Superior temporal gyrus (tissue), 1 donor: ENCODE results near the gene HMGCLL1.

Experiments used
- DNase-seq: peaks from one replicate; pipeline ENCODE4 v3.0.0-alpha.2; 2016; ENCODE audit errors: extremely low spot score

HMGCLL1 gene

DNA sequence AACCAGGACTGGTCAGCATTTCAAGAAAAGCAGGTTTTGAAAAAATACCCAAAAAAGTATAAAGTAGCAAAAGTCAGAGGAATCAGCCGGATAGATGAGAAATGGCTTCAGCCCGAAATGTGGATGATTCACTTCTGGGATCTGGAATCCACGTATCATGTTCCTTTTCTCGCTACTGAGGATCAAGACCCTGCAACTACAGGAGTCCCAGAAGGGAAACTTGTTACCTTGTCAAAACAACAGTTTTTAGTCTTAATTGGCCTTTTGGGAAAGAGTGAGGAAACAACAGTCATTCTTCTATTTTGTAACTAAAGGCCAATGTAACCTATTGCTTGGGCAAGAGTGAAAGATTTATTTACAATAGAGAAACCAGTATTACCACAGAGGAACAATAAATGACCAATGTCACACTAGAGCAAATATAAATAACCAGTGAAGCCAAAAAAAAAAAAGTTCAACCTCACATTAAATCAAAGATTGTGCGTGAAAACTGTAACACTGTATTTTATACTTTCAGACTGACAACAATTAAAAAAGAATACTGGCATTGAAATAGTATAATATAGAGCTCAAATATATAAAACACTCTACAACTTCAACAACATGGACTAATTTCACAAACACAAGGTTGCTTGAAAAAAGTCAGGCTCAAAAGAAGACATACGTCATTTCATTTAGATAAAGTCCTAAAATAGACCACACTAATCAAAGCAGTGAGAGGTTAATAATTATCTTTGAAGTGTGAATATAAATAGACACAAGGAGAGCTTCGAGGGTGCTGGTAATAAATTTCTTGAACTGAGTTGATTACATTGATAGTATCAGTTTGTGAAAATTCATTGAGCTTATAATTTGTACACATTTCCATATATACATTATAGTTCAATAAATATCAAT lies 135.5 kb downstream of the HMGCLL1 start:
- no peak for DNase-seq

DNA sequence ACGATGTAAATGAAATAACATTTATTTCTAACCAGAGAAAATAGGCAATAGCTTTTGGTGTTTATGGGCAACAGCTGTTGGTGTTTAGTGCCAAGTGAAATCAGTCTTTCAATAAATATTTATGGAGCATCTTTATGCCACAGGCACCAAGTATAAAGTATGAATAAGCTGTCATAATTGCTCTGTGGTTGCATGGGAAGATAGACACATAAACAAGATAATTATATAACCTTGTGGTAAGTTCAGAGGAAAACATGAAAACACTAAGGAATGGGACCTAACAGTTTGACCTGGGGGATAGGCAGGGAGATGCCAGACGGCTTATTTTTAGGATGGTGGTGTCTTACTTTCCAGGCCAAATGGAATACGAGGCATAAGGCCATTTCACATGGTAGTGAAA lies 140.8 kb downstream of the HMGCLL1 start:
- DNase-seq = no peak

DNA sequence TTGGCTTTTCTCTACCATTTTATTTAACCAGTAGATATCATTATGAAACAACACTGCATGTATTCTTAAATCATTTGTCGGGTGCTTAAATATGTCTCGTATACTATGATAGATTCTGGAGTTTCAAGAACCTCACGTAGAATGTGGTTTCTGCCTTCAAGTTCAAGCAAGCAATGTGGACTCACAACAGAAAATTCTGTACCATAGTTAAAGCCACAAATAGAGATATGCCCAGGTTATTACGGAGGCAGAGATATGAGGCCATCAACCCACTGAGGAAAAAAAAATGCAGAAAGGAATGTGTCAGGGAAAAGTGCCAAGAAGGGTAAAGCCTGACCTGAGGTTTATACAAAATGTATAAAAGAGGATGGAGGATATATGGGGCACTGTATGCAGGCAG lies 141.9 kb downstream of the HMGCLL1 start:
- no peak for DNase-seq

DNA sequence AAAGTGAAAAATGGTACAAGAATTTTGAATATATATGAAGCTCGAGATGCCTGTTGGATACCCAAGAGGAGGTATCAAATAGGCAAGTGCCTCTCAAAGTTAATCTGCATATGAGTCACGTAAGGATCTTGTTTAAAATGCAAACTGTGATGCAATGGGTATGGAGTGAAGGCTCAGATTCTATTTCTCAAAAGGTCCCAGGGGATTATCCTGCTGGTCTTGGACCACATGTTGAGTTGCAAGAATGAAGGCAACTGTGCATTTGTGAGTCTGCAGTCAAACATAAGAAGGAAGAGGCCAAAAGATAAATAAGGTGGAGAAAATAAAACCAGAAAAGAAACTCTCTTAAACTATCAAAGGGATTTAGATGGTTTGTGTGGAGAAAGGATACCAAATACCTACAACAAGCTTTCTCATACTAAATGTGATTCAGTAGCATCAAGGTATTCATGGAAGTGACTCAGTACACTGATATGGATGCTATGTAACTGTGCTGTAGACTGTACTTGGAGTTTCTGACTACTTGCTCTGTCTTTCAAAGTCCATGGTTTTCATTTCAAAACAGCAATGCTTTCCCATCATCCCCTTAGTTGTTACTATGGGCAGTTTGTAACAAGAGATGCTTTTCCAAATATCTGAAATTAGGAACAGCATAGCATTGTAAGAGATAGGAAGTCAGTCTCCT lies 145.4 kb downstream of the HMGCLL1 start:
- DNase-seq = no peak

DNA sequence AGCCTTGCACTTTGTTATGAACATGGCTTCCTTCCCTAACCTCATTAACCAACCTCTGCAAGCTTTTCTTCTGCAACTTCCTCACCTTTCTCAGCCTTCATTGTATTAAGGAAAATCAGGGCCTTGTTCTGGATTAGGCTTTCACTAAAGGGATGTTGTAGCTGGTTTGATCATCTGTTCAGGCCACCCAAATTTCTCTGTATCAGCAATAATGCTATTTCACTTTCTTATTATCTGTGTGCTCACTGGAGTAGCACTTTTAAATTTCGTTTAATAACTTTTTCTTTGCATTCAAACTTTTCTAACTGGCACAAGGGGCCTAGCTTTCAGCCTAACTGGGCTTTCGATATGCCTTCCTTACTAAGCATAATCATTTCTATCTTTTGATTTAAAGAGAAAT lies 155.1 kb downstream of the HMGCLL1 start:
- DNase-seq = no peak

DNA sequence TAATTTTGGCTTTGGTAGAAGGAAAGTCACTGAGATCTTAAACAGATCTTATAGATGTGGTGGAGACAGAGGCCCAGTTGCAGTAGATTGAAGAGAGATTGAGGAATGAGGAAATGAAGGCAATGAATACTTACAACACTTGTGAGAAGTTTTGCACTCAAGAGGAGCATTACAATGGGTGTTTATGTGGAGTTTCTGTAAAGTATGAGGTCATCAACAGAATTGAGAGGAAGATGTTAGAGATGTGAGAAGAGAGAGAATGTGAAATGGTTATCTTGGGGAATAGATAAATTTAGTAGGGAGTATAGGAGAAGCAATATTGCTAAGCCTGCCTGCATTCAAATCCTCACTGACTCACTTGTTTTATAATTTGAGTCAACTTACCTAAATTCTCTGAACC lies 168.3 kb downstream of the HMGCLL1 start:
- no peak for DNase-seq

DNA sequence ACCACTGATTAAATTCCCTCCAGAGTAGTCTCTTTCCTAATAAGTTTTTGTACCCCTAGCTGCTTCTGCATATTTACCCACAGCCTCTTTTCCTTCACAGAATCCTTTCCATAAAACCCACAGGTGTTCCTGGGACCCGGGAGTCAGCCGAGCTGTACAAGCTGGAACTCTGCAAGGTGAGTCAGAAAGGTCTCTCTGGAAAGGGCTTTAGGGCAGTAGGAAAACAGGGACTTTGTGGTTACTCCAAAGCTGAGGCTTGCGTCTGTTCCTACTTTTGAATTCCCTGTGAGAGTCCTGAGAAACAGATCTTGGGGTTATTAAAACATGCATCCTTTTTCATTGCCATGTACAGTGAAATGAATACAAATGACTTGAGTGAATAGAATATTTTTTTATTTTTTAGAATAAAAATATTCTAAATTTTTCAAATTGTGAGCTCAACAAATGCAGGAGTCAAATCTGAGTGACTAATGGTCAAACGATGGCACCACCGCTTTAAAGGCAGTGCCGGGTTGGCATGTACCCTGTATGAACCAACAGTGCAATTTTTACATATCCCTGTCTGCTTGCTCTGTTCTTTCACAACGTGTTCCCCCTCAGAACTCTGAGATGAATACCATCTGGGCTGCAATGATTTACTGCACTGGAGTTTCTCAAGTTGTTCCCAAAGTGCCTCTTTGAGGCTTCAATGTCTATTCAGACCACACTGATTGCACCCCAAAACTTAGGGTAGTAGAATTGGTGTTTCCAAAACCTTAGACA lies 173.3 kb downstream of the HMGCLL1 start:
- no peak for DNase-seq

DNA sequence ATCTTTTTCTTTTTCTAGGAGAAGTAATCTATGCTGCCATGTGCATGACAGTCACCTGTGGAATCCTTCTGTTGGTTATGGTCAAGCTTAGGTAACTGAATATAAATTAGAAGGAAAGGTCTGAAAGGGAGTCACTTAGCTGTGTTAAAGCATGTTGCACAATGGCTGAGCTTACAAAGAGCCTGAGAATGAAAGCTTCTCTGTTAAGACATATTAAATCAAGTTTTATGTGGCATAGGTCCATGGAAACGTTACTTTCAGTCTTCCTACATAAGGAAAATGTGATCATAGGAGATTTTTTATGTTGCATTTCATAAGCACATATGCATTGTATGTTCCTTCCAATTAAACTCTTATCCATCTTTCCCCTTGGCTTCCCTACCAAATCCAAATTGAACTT lies 179.6 kb downstream of the HMGCLL1 start:
- no peak for DNase-seq

DNA sequence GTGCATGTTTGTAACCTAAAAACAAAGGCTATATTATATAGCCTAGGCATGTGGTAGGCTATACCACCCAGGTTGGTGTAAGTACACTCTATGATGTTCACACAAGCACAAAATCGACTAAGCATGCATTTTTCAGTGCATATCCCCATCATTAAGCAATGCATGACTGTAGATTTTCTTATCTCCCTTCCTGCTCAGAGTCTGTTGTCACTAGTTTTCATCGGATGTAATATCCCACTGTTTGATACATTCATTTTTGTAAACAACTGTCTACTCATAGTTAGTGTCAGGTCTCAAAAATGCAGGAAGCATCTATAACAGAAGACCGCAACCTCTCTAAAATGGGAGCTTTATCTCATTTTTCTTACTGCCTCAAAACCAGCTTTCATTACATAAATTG lies 181.0 kb downstream of the HMGCLL1 start:
- no peak for DNase-seq

DNA sequence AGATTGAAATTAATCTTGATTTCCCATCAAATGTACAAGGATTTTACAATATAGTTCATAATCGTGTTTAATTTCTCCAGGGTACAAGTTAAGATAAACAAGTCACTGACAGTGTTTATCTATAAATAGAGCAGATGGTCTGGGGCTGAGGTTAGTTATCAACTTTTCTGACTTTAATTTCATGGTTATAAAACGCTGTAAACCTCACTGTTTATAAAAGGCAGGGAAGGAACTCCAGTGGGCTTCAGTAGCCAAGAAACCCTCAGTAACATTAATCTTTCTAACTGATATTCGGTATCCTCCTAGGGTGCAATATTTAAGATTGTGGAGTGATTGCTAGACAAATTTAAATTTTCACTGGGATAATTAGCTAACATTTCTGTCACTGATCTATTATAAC lies 183.1 kb downstream of the HMGCLL1 start:
- no peak for DNase-seq

DNA sequence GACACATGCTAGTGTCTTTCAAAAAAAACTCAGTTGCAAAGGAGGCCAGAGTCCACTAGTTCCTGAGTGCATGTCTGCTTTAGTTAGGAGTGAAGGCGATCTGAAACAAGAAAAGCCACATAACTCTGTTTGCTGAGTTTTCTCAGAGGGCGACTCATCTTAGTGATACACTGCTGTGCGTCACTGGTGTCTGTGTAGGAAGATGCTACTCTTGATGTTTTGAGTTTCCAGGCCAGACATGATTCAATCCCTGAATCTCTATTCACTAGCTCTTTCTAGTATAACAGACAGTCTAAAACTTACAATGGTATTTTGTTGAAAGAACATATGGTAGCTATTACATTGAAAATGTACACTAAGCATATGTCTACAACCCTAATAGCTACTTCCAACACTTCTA lies 190.8 kb downstream of the HMGCLL1 start:
- DNase-seq = peak; percentile 18
